HG03521 (cell line): ENCODE results near the gene COL23A1.
"Not testable (repeated sequence)": the region's sequence is repeated elsewhere in the genome, so short reads cannot be mapped to it uniquely, and the experiment has no call there.

Experiments used
- ATAC-seq: cut with Tn5 transposase; IDR thresholded peaks from one replicate; pipeline ENCODE4 v1.9.1; 2021; ENCODE audit warnings: mild to moderate bottlenecking, moderate library complexity; ENCODE audit not compliant: unreplicated experiment

The COL23A1 gene

DNA sequence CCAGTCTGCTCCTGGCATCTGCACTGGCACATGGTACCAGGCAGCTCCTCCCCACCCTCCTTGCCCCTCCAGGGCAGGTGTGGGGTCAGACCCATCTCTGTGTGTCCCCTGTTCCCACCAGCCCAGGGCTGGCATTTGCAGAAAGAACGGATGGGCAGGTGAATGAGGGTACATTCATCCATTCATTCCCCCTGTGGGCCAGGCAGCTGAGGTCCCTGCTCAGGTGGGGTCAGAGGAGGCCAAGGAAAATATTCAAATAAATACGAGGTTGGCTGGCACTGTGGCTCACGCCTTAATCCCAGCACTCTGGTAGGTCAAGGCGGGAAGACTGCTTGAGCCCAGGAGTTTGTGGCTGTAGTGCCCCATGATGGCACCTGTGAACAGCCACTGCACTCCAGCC is 332.5 kb downstream of the COL23A1 start:
- no peak for ATAC-seq

DNA sequence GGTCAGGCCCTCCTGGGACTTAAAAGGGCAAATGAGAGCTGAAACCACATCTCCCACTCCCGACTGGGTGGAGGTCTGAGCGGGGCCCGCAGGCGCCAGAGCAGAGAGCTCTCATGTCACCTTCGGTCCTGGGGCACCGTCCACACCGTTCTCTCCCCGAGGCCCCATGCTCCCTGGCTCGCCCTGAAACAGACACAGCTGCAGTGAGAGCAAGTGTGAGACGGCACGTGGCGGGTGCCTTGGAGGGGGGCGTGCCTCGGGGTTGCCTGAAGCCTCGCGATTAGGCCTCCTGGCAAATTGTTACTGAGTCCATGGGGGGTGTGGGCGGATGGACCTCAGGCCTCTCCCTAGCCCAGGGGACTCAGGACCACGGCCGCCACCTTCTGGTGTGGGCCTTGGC is 333.4 kb downstream of the COL23A1 start:
- ATAC-seq, result no peak

DNA sequence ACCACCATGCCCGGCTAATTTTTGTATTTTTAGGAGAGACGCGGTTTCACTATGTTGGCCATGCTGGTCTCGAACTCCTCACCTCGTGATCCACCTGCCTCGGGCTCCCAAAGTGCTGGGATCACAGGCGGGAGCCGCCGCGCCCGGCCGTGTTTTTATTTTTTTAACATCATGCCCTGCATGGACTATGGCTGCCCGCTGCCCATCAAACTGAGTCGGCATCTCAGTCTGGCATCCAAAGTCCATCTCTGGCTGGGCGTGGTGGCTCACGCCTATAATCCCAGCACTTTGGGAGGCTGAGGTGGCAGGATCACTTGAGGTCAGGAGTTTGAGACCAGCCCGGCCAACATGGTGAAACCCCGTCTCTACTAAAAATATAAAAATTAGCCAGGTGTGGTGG is 336.6 kb downstream of the COL23A1 start:
- not testable (repeated sequence) for ATAC-seq

DNA sequence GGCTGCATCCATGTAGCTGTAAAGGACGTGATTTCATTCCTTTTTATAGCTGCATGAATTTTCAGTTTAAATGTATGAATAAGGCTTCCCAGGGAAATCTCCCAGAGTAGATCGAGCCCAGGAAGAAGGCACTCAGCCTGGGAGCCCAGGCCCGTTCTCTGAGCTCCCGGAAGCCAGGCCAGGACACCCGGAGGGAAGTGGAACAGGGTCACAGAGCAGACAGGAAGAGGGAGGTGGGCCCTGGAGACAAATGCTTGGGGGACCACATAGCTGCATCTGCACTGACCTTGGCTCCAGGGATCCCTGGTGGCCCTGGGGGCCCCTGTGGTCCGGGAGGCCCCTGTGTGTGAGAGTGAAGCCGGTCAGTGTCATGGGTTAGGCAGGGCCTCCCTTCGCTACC is 337.9 kb downstream of the COL23A1 start:
- no peak for ATAC-seq

DNA sequence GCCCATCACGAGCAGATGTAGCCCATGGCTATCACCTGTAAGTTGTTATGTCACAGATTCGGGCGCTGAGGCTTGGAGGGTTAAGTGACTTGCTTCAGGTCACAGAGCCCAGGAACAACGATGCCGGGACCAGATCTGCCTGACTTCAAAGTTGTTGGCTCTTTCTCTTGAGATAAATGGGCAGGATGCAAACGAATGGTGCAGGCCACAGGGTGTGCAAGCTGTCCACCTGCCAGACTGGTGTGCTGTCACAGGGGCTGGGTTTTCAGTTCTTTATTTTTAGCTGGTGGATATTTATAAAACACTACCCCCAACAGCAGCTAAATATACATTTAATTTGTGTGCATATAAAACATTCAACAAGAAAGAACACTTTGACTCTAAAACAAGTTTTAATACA is 339.9 kb downstream of the COL23A1 start:
- ATAC-seq, result no peak

DNA sequence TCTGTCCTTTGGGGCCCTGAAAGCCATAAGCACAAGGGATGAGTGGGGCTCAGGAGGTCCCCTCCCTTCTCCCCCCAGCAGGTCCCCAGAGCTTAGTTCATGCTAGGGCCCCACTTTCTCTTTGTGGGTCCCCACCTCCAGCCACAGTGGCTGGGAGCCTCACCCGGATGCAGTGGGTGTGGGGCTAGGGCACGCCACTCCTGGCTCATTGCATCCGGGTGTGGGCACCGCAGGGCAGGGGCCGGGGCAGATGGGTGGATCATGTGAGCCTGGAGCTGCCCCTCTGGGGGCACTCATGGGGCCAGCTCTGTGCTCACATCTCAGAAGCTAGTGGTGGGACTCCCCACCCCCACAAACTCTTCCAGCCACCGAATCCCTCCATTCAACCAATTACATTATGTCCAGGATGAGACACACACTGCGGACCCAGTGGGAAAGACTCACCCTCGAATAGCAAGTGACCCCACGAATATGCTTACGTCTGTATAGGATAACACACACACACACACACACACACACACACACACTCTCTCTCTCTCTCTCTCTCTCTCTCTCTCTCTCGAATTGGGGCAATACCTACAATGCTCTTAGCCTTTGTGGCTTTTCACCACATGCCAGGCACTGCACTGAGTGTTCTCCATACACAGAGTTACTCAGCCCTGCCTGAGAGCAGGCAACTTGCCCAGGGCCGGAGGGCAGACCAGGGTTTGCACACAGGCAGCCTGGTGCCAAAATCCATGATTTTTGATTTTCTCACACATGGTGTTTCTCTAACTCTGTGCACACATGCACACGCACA is 340.8 kb downstream of the COL23A1 start:
- no peak for ATAC-seq

DNA sequence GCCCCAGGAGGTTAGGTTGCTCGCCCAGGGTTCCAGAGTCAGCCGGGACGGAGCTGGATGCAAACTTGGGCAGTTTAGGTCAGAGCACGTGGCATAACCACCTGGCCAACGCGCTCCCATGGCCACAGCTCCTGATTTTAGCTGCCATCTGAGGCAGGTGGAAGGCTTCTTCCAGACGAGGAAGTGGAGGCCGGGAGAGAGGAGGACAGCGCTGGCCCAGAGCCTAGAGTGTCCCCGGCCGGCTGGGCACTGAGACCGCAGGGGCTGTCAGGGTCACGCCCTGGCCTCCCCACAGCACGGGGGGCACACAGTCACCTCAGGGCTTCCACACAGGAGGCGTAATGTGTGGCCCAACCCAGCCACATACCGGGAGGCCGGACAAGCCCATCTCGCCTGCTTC is 341.4 kb downstream of the COL23A1 start:
- no peak for ATAC-seq

DNA sequence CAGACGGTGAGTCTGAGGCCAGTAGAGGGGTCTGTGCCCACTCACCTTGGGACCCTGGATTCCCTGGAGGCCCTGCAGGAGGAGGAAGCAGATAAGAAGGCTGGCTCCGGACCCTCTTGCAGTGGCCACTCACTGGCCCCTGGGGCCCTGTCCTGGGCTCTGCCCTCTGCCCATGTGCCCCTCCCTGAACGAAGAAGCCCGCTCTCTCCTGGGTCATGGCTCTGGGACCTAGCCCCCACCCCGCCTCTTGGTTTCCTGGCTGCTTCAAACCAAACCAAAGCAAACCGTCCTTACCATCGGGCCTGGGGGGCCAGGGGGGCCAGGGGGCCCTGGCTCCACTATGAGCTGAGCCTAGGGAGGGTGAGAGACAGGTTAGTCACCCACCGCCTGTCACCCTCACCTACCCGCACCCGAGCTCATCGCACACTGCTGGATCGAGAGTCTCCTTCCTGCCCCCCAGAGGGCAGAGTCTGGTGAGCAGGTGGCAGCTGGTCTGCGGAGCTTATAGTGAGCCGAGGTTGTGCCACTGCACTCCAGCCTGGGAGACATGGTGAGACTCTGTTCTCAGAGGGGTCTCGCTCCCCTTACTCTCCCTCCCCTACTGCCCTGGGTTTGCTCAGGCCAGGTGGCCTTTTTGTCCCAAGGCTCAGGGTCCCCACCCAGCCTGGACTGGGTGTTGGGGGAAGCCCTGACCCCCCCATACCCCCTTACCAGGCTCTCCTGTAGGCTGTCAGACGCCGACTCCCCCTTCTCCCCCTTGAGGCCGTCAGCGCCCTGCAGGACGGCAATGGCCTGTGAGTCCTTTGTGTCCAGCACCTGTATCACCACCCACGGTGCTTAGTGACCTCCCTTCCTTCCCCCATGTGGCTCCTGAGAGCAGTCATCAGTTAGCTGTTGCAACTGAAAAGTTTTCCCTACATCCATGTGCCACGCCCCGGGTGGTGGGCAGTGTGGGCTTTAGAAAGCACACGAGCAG is 342.4 kb downstream of the COL23A1 start:
- no peak for ATAC-seq

DNA sequence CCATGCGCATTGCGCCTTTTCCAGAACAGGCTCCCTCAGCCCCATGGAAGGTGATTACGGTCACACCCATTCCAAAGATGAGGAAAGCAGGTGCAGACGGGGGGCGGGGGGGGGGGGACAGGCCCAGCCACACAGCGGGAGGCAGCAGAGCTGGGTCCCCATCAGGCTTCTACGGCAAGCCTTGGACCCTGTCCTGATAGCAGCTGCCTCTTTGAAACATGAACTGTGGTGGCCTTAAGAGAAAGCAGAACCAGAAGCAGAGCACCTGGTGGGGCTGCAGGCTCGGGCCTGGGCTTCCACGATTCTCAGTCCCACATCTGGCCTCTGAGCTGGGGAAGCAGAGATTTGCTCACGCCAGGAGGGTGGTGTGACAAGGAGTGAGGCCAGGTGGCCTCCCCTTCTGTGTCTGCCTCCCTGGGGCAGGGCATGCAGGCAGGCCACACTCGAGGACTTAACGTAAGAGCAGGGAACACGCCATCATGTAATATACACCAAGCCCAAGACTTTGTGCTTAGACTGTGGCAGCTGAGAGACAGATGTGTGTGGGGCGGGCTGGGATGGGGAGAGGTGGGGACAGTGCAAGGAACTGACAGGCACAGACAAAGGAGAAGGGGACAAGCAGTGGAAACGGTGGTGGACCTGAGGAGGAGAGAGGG is 343.4 kb downstream of the COL23A1 start:
- ATAC-seq, result no peak

DNA sequence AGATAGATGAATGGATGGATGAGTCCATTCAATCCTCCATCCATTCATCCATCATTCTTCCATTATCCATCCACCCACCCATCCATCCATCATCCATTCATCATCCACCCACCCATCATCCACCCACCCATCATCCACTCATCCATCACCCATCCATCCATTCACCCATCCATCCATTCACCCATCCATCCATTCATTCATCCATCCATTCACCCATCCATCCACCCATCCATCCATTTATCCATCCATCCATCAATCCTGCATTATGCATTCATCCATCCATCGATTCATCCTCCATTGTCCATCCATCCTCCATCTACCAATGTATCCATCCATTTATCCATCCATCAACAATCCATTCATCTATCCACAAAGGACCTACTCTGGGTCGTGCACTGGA is 344.8 kb downstream of the COL23A1 start:
- ATAC-seq, result no peak

DNA sequence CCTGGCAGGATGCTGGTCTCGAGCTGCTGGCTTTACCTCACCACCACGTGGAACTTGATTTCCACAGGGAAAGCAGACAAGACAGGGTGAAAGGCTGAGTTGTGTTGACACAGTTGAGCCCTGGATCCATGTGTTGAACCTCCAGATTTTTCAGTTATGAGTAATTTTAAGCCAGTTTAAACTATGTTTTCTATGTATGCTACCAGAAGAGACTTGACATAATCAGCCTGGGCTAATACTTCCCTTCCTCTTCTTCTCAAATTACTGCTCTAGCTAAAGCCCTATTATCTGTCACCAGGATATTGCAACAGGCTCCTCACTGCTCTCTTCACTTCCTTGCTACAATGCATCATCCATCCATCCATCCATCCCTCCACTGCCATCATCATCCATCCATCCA is 345.6 kb downstream of the COL23A1 start:
- no peak for ATAC-seq

DNA sequence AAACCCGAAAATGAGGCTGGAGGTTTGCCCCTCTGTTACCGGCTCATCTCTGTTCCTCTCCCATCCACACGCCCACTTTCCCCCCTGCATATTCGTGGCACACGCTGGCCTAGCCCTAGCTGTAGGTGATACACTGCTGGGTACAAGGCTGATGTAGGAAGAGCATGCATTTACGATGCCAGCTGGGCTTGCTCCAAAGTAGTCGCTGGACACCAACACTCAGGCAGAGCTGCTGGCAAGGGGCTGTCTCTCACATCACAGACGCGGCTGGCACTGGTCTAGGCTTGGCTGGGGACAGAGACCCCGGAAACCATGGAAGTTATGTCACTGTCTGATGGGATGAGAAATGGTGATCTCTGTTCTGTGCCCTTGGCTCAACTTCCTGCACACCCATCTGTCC is 347.8 kb downstream of the COL23A1 start:
- no peak for ATAC-seq

DNA sequence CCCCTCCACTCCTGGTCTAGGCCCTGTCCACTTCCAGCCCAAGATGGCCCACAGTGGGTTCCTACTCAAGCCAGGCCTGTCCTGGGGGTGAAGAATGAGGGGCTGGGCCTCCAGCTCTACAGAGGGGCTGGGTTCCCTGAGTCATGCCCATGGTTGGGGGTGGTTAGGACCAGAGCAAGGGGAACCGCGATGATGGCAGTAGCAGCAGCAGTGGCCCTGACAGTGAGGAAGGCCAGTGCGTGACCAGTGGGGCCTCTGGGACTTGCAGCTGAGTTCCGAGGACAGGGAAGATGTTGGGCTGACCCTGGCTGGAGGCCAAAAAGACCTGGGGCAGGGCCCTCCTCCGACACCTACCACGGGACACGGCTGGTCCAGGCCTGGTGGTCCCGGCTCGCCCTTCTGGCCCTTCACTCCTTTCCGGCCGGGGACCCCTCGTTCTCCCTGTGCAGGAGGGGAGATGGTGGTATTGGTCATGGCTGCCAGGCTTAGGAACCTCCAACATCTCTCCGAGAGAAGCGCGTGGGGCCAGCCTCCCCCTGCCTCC is 348.4 kb downstream of the COL23A1 start:
- ATAC-seq, result no peak

DNA sequence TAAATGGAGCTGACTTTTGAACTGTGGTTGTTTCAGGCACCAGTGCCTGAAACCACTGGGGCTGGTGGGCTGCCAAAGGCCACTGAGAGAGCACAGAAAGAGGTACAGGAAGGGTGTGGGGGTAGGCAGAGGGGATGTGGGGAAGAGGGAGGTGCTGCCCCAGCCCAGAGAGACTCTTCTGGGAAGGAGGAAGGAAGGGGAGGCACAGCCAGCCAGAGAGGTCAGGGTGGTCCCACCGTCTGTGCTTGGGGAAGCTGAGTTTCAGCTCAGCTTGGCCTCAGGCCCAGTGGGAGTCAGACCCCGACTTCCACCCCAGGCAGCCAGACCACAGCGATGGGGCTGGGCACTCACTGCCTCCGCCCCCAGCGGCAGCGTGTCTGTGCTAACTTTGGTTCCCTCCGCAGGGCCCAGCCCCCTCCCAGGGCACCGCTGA is 348.9 kb downstream of the COL23A1 start:
- ATAC-seq, result no peak

DNA sequence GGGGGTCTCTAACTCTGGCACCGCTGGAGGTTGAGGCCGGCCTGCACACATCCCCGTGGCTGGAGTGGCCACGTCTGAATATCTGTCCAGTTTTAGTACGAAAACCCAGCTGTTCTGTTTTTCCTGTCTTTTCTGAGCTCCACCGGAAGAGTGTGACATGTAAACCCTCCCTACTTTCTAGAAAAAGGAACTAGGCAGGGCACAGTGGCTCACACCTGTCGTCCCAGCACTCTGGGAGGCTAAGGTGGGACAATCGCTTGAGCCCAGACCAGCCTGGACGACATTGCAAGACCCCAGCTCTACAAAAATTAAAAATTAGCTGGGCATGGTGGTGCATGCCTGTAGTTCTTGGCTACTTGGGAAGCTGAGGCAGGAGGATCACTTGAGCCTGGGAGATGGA is 349.4 kb downstream of the COL23A1 start:
- ATAC-seq, result no peak

DNA sequence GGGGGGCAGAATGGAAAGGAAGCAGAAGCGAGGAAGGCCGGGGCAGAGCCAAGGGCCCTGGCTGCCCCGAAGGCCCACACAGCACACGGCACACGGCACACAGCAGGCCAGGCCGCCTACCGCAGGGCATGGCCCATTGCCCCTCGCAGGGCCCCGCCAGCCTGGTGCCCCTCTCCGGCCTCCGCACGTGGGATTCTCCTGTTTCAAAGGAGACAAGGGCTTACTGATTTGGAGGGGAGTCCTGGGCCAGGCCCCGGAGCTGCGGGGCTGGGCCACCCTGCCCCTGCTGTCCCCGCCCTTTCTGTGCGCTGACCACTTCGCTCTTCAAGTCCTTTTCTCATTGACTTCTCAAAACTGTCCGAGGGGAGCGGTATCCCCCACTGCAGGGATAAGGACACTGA is 349.9 kb downstream of the COL23A1 start:
- no peak for ATAC-seq

DNA sequence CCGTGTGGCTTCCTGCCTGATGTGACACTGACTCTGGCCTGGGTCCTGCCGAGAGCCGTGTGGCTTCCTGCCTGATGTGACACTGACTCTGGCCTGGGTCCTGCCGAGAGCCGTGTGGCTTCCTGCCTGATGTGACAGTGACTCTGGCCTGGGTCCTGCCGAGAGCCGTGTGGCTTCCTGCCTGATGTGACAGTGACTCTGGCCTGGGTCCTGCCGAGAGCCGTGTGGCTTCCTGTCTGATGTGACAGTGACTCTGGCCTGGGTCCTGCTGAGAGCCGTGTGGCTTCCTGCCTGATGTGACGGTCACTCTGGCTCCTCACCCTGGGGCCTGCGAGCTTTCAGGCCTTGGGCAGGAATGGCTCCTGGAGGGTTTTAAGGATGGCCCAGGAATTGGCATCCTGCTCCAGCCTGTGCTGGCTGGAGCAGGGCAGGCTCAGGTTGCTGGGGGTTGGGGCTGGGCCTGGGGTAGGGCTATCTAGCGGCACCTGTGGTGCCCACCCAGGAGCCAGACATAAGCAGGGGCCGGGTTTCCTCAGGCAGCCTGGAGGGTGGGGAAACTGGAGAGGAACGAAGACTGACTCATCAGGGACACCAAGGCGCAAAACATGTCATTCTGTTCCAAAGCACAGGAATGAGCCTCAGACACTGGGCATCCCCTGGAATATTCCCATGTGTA is 350.4 kb downstream of the COL23A1 start:
- ATAC-seq, result not testable (repeated sequence)

DNA sequence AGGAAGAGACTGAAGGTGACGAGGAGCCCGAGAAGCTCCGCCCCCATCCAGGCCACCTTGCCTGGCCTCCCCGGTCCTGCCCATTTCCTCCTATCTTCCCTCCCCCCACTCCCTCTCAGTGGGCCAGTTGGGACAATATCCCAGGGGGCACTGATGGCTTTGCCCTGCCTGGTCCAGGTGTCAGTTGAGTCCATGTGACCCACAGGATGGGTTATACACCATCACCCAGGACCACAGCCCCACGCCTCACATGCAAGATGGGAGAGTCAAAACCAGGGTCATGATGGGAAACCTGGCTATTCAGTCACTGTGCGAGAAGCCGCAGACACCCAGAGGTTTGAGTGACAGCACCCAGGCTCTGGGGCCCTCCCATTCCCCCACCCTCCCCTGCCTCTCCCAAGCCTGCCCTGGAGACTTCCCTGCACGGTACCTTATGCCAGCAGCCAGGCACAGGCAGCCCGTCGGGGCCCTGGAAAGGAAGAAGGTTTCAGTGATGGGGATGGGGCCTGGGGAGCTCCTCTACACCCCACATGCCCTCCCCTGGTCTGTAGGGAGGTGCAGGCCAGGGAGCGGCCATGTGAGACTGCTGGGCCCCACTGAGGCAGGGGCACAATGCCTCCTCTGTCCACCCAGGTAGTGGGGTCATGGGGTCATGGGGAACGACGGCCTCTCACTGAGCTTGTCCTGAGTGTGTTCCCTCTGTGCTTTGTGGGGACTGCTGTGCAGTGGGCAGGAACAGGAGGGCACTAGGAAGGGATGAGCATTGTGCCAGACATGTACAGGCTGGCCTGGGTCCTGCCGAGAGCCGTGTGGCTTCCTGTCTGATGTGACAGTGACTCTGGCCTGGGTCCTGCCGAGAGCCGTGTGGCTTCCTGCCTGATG is 351.2 kb downstream of the COL23A1 start:
- ATAC-seq, result no peak

DNA sequence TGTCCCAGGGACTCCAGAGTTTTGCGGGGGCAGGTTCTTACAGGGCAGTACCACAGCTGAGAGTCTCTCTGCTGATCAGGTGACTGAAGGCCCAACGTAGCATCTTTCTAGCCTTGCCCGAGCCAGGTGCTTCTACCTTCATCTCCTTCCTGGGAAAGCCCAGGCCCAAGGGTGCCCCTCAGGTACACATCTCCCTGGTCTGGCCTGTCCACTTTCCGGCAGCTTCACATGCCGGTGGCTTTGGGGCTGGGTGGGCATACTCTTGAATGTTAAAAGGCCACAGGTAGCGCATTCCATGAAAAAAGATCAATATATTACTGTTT is 351.9 kb downstream of the COL23A1 start:
- no peak for ATAC-seq
